Bone marrow (tissue), 2 donors: ENCODE results near the gene BTN3A1.

Experiments
- DNase-seq, 2 donors: peaks; one replicate each; lab custom pipeline; 2025; lab: John Stamatoyannopoulos, UW

The BTN3A1 gene

GRCh38 chr6:26379740-26380139, 22.3 kb upstream of the BTN3A1 start:
- DNase-seq: no peak

GRCh38 chr6:26380256-26380655, 21.8 kb upstream of the BTN3A1 start:
- DNase-seq: no peak

GRCh38 chr6:26382121-26382520, 20.0 kb upstream of the BTN3A1 start:
- DNase-seq: no peak

- no peak for DNase-seq
Measured at GRCh38 chr6:26383624-26384417, 18.3 kb upstream of the BTN3A1 start.

- DNase-seq: no peak
Measured at GRCh38 chr6:26385734-26386125, 16.3 kb upstream of the BTN3A1 start.

- DNase-seq: no peak
Measured at GRCh38 chr6:26387565-26387964, 14.5 kb upstream of the BTN3A1 start.

GRCh38 chr6:26388014-26388413, 14.1 kb upstream of the BTN3A1 start:
- DNase-seq: no peak

GRCh38 chr6:26388441-26388840, 13.6 kb upstream of the BTN3A1 start:
- no peak for DNase-seq

GRCh38 chr6:26389349-26389894, 12.7 kb upstream of the BTN3A1 start:
- no peak for DNase-seq

GRCh38 chr6:26390531-26390930, 11.5 kb upstream of the BTN3A1 start:
- no peak for DNase-seq

GRCh38 chr6:26392932-26393636, 9.0 kb upstream of the BTN3A1 start:
- DNase-seq: no peak

- no peak for DNase-seq
Measured at GRCh38 chr6:26394289-26394688, 7.8 kb upstream of the BTN3A1 start.

- DNase-seq: no peak
Measured at GRCh38 chr6:26398555-26398954, 3.5 kb upstream of the BTN3A1 start.

- DNase-seq: peak in 1 of 2 donors; percentile 13
Measured at GRCh38 chr6:26400626-26401025, 1.4 kb upstream of the BTN3A1 start.

GRCh38 chr6:26401389-26401986, 587 bp upstream of the BTN3A1 start:
- DNase-seq: no peak

- no peak for DNase-seq
Measured at GRCh38 chr6:26403893-26404292, 1.8 kb downstream of the BTN3A1 start.

GRCh38 chr6:26404546-26404945, 2.5 kb downstream of the BTN3A1 start:
- no peak for DNase-seq

- no peak for DNase-seq
Measured at GRCh38 chr6:26408828-26409730, 7.0 kb downstream of the BTN3A1 start.

- DNase-seq: no peak
Measured at GRCh38 chr6:26411751-26412150, 9.7 kb downstream of the BTN3A1 start.

GRCh38 chr6:26412228-26412627, 10.2 kb downstream of the BTN3A1 start:
- no peak for DNase-seq

GRCh38 chr6:26412954-26413353, 10.9 kb downstream of the BTN3A1 start:
- DNase-seq: no peak

GRCh38 chr6:26414281-26414680, 12.2 kb downstream of the BTN3A1 start:
- no peak for DNase-seq
